Vagina (tissue), 2 donors: ENCODE measurements around the gene SPTBN4.

ENCODE experiments used
- CTCF ChIP-seq, 3 experiments: fragments of 450-650 bp in 2 of 3; fragments of 200-600 bp in 1 of 3; sonication (generic) in 1 of 3; IDR thresholded peaks; one replicate each; pipeline ENCODE4 v1.5.1; 2017 to 2019; ENCODE audit warnings: antibody characterized with exemption in 3 of 3, mild to moderate bottlenecking in 2 of 3, moderate library complexity in 2 of 3
- POLR2A ChIP-seq, 2 donors: fragments of 450-650 bp; IDR thresholded peaks; one replicate each; pipeline ENCODE4 v1.6.1; 2017; ENCODE audit warnings: antibody characterized with exemption in 2 of 2, mild to moderate bottlenecking in 2 of 2, moderate library complexity in 2 of 2
- POLR2AphosphoS5 ChIP-seq, 2 donors: sonication (generic); formaldehyde crosslinking; IDR thresholded peaks; one replicate each; pipeline ENCODE4 v1.9.0; 2017; ENCODE audit warnings: antibody characterized with exemption in 2 of 2, mild to moderate bottlenecking in 2 of 2, low read depth in 1 of 2; ENCODE audit not compliant: insufficient read depth in 1 of 2

DNA sequence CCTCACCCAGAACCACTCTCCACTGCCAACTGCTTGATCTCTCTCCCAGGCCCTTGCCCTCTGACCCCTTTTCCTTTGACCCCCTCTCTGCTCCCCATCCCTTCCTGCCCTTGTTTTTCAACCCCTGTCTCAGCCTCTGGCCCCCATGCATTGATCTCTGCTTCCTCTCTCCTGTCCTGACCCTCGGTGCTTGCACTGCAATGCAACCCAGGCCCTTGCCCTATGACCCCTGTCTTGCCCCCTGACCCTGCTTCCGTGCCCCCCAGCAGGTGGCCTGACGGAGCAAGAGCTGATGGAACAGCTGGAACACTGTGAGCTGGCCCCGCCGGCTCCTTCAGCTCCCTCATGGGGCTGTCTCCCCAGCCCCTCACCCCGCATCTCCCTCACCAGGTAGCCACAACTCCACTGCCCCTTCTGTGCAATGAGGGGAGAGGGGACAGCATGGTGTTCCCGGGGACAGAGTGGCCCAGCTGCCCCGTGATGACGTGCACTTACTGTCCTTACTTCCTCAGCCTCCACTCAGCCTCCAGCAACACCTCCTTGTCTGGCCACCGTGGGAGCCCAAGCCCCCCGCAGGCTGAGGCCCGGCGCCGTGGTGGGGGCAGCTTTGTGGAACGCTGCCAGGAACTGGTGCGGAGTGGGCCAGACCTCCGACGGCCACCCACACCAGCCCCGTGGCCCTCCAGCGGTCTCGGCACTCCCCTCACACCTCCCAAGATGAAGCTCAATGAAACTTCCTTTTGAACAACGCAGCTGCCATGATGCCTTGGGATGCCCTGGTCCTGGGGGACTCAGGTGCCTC is 123.9 kb downstream of the SPTBN4 start:
- TF ChIP-seq POLR2AphosphoS5 (IDR thresholded peaks at IDR 0.05; ENCODE audit: insufficient read depth in 1 of 2, low read depth in 1 of 2) = no peak
- TF ChIP-seq CTCF (IDR thresholded peaks at IDR 0.05) = no peak
- no peak for TF ChIP-seq POLR2A (IDR thresholded peaks at IDR 0.05)
